Astrocyte (in vitro differentiated cells and primary cell): ENCODE results near the gene TGFB3. TPM values are rescaled to one million over a fixed set of nuclear protein-coding genes. Genes with fewer than 3 reads are reported as not detected.
A peak's percentile ranks its signal among the peaks of the same experiment; 100 is the strongest.

ENCODE experiments used
- DNase-seq: peaks from one replicate; pipeline ENCODE4 v3.0.0-alpha.2; 2010; ENCODE audit warnings: low read depth
- FAIRE-seq: peaks from 2 replicates; lab custom pipeline; 2011; peaks lifted over from hg19 to GRCh38; lab: Jason Lieb, UNC
- H2AFZ ChIP-seq: 2 replicates; pipeline ENCODE4 v1.6.0; 2012; ENCODE audit warnings: low read depth, low read length, inconsistent platforms
- H3K27ac ChIP-seq: 2 replicates; pipeline ENCODE4 v1.5.1; 2011; ENCODE audit warnings: low read depth, low read length, inconsistent platforms
- H3K27me3 ChIP-seq: 2 replicates; pipeline ENCODE4 v1.6.0; 2011; ENCODE audit warnings: low read length, inconsistent platforms; ENCODE audit not compliant: insufficient read depth
- H3K36me3 ChIP-seq: 2 replicates; pipeline ENCODE4 v1.5.1; 2011; ENCODE audit warnings: low read length, inconsistent platforms; ENCODE audit not compliant: insufficient read depth
- H3K4me1 ChIP-seq: 2 replicates; pipeline ENCODE4 v1.5.1; 2011; ENCODE audit warnings: low read length, inconsistent platforms; ENCODE audit not compliant: insufficient read depth
- H3K4me2 ChIP-seq: 2 replicates; pipeline ENCODE4 v1.6.0; 2012; ENCODE audit warnings: low read length, inconsistent platforms
- H3K4me3 ChIP-seq: 2 replicates; pipeline ENCODE4 v1.5.1; 2011; ENCODE audit warnings: low read depth, mild to moderate bottlenecking, low read length, inconsistent platforms; ENCODE audit not compliant: insufficient read depth
- H3K79me2 ChIP-seq: 2 replicates; pipeline ENCODE4 v1.6.0; 2012; ENCODE audit warnings: mild to moderate bottlenecking, low read length, inconsistent platforms; ENCODE audit not compliant: insufficient read depth
- H3K9ac ChIP-seq: 2 replicates; pipeline ENCODE4 v1.6.0; 2012; ENCODE audit warnings: mild to moderate bottlenecking, low read length, inconsistent platforms
- H3K9me3 ChIP-seq: 2 replicates; pipeline ENCODE4 v1.5.1; 2012; ENCODE audit warnings: low read depth, mild to moderate bottlenecking, low read length, inconsistent platforms; ENCODE audit not compliant: insufficient read depth
- H4K20me1 ChIP-seq: 2 replicates; pipeline ENCODE4 v1.6.0; 2012; ENCODE audit warnings: low read length, inconsistent platforms; ENCODE audit not compliant: insufficient read depth
- H3K27ac Mint-ChIP-seq: one replicate; pipeline ENCODE4 v1.8.0; 2021; ENCODE audit warnings: mild to moderate bottlenecking, mixed read lengths; ENCODE audit not compliant: unreplicated experiment
- H3K27me3 Mint-ChIP-seq: one replicate; pipeline ENCODE4 v1.8.0; 2021; ENCODE audit warnings: low read depth, mixed read lengths; ENCODE audit not compliant: unreplicated experiment
- H3K36me3 Mint-ChIP-seq: one replicate; pipeline ENCODE4 v1.8.0; 2021; ENCODE audit warnings: low read depth, mixed read lengths; ENCODE audit not compliant: unreplicated experiment
- H3K4me1 Mint-ChIP-seq: one replicate; pipeline ENCODE4 v1.8.0; 2021; ENCODE audit warnings: low read depth, mixed read lengths; ENCODE audit not compliant: unreplicated experiment
- H3K4me3 Mint-ChIP-seq: one replicate; pipeline ENCODE4 v1.8.0; 2021; ENCODE audit warnings: mild to moderate bottlenecking, moderate library complexity, mixed read lengths; ENCODE audit not compliant: unreplicated experiment
- H3K9me3 Mint-ChIP-seq: one replicate; pipeline ENCODE4 v1.8.0; 2021; ENCODE audit warnings: mild to moderate bottlenecking, mixed read lengths; ENCODE audit not compliant: unreplicated experiment
- CTCF ChIP-seq: IDR thresholded peaks from 2 replicates; pipeline ENCODE4 v1.5.1; 2011; ENCODE audit warnings: low read depth, mild to moderate bottlenecking, inconsistent platforms, low read length, moderate library complexity; ENCODE audit not compliant: insufficient read depth
- EZH2 ChIP-seq: IDR thresholded peaks from 2 replicates; pipeline ENCODE4 v1.6.1; 2012; ENCODE audit warnings: mild to moderate bottlenecking, low read length, inconsistent platforms; ENCODE audit not compliant: insufficient read depth
- total RNA-seq: library from RNA; stranded (reverse); gene quantifications from 2 replicates; pipeline ENCODE4 v1.2.1, GENCODE V29; 2021

Gene TGFB3
- total RNA-seq, 1 donor from 2014 or later: 30.5 TPM

DNA sequence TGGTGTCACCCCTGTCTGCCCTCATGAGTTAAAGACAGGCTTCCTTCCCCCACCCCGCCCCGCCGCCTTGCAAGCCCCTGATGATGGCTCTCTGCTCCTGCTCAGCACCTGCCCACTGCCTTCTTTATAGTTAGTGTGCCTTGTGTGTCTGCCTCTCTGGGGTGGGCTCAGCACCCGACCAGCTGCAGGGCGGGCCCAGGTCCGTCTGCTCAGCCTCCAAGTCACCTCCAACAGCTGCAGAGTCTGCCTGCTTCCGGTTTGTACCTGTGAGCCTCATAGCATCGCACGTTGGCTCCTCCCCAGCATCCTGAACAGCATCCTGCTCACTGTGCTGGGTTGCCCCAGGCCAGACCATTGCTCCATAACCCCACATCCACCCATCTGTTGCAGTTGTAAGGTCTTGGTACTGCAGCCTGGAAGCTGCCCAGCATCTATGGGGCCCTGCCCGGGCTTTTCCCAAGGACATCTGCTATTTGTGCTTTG is 3.5 kb downstream of the TGFB3 start:
- H3K4me3 Mint-ChIP-seq: peak overlapping the region; percentile 60
- H3K4me1 ChIP-seq: peaks cover 23% of the 10 kb centered on the region
- no peak overlapping the region for H3K27ac ChIP-seq
- peaks cover 39% of the 10 kb centered on the region for H3K4me1 Mint-ChIP-seq
- H3K36me3 ChIP-seq: no peaks in the 10 kb centered on the region
- DNase-seq: no peak
- H2AFZ ChIP-seq: no peak overlapping the region
- peaks cover 2% of the 10 kb centered on the region for H3K36me3 Mint-ChIP-seq
- FAIRE-seq: no peak
- no peaks in the 10 kb centered on the region for H3K27me3 ChIP-seq
- H4K20me1 ChIP-seq: no peaks in the 10 kb centered on the region
- TF ChIP-seq EZH2 (no peak), CTCF (no peak)
- no peaks in the 10 kb centered on the region for H3K9me3 Mint-ChIP-seq
- no peak overlapping the region for H3K4me3 ChIP-seq
- no peaks in the 10 kb centered on the region for H3K27me3 Mint-ChIP-seq
- H3K9me3 ChIP-seq: no peaks in the 10 kb centered on the region
- H3K27ac Mint-ChIP-seq: no peak overlapping the region
- no peak overlapping the region for H3K9ac ChIP-seq
- H3K79me2 ChIP-seq: peaks cover 14% of the 10 kb centered on the region
- H3K4me2 ChIP-seq: peak overlapping the region; percentile 98

- Histone ChIP-seq H3K4me1 (peaks cover 23% of the 10 kb centered on the region), H3K4me3 (no peak overlapping the region), H2AFZ (no peak overlapping the region), H3K79me2 (peaks cover 14% of the 10 kb centered on the region), H3K27me3 (no peaks in the 10 kb centered on the region), H3K36me3 (no peaks in the 10 kb centered on the region), H4K20me1 (no peaks in the 10 kb centered on the region), H3K9ac (no peak overlapping the region), H3K4me2 (no peak overlapping the region), H3K27ac (no peak overlapping the region), H3K9me3 (no peaks in the 10 kb centered on the region)
- no peak for DNase-seq
- H3K9me3 Mint-ChIP-seq: no peaks in the 10 kb centered on the region
- no peak for TF ChIP-seq EZH2
- TF ChIP-seq CTCF: no peak
- peaks cover 39% of the 10 kb centered on the region for H3K4me1 Mint-ChIP-seq
- H3K27ac Mint-ChIP-seq: no peak overlapping the region
- H3K36me3 Mint-ChIP-seq: peaks cover 8% of the 10 kb centered on the region
- FAIRE-seq: no peak
- no peaks in the 10 kb centered on the region for H3K27me3 Mint-ChIP-seq
- peak overlapping the region; percentile 3 for H3K4me3 Mint-ChIP-seq
Observed at GRCh38 chr14:75977582-75977943, 4.2 kb downstream of the TGFB3 start.

DNA sequence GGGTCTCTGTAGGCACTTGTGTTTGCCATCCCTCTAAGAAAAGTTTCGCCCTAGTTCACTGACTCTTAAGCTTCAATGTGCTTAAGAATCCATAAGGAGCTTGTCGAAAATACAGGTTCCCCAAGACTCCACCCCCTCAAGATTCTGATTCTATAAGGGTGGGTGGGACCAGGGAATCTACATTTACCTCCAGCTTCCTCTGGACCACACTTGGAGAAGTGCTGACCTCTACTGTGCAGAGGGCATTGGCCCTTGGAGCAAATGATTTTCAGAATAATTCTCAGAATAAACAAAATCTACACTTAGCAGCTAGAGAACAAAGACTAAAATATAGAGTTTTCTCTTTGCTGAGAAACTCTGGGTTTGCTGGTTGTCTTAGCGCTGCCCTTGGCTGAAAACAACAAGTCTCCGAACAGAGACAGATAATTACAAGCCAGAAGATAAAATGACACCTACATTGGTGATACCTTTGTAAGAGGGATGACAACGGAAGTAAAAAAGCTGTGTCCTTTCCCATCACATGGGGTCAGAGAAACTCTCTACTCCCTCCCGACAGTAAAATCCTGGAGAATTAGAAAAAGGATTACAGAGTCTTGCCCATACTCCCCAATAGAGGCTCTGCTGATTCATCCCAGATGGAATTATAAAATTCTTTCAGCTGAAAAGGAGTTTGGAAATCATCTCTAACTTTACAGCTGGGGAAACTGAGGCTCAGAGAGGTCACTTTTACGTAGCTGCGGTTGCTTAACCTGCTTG is 4.8 kb downstream of the TGFB3 start:
- Histone ChIP-seq H3K27ac (no peak overlapping the region), H3K36me3 (no peaks in the 10 kb centered on the region), H3K4me3 (no peak overlapping the region), H3K9me3 (no peaks in the 10 kb centered on the region), H3K4me1 (peaks cover 23% of the 10 kb centered on the region), H3K4me2 (no peak overlapping the region), H3K27me3 (no peaks in the 10 kb centered on the region), H2AFZ (no peak overlapping the region), H3K9ac (no peak overlapping the region), H3K79me2 (peaks cover 14% of the 10 kb centered on the region), H4K20me1 (no peaks in the 10 kb centered on the region)
- Mint-ChIP-seq H3K4me3 (no peak overlapping the region), H3K27ac (no peak overlapping the region), H3K27me3 (no peaks in the 10 kb centered on the region), H3K9me3 (no peaks in the 10 kb centered on the region), H3K36me3 (peaks cover 8% of the 10 kb centered on the region), H3K4me1 (peaks cover 39% of the 10 kb centered on the region)
- TF ChIP-seq CTCF (no peak), EZH2 (no peak)
- DNase-seq (no peak), FAIRE-seq (no peak)
